Fibroblast of the conjunctiva (primary cell): ENCODE measurements around the gene SPACA4.
"Not testable (repeated sequence)": the region's sequence is repeated elsewhere in the genome, so short reads cannot be mapped to it uniquely, and the experiment has no call there.

Source experiments
- DNase-seq: peaks from one replicate; pipeline ENCODE4 v3.0.0-alpha.2; 2010; ENCODE audit warnings: low read depth

SPACA4 gene, protein sequence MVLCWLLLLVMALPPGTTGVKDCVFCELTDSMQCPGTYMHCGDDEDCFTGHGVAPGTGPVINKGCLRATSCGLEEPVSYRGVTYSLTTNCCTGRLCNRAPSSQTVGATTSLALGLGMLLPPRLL

DNA sequence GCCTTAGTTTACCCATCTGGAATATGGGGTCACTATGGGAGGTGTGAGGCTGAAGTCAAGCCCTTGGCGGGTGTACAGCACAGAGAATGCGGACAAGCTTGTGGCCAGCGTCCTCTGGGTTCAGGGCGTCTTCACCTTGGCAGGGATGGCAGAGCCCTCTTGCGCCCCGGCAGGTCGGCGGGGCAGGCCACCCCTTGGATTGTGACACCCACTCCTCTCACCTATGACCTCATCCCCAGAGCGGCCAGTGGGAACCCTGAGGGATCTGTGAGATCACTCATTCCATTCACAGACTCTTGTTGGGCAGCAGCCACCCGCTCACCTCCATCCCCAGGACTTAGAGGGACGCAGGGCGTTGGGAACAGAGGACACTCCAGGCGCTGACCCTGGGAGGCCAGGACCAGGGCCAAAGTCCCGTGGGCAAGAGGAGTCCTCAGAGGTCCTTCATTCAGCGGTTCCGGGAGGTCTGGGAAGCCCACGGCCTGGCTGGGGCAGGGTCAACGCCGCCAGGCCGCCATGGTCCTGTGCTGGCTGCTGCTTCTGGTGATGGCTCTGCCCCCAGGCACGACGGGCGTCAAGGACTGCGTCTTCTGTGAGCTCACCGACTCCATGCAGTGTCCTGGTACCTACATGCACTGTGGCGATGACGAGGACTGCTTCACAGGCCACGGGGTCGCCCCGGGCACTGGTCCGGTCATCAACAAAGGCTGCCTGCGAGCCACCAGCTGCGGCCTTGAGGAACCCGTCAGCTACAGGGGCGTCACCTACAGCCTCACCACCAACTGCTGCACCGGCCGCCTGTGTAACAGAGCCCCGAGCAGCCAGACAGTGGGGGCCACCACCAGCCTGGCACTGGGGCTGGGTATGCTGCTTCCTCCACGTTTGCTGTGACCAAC, at the start of gene SPACA4:
TSS of gene SPACA4 (plus strand) at position 280 of the 896 bp plus-strand sequence. CDS start at position 517, 237 bp downstream.
- DNase-seq: no peak

DNA sequence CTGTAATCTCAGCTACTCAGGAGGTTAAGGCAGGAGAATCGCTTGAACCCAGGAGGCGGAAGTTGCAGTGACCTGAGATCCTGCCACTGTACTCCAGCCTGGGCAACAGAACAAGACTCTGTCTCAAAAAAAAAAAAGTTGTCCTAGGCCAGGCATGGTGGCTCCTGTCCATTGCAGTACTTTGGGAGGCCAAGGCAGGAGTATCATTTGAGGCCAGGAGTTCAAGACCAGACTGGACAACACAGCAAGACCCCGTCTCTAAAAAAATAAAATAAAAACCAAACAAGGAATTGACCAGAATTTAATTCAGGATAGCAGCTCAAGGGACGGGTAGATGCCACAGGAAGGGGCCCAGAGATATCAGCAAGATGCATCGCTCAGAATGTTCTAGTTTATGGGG, 49.7 kb upstream of the SPACA4 start:
- no peak for DNase-seq

DNA sequence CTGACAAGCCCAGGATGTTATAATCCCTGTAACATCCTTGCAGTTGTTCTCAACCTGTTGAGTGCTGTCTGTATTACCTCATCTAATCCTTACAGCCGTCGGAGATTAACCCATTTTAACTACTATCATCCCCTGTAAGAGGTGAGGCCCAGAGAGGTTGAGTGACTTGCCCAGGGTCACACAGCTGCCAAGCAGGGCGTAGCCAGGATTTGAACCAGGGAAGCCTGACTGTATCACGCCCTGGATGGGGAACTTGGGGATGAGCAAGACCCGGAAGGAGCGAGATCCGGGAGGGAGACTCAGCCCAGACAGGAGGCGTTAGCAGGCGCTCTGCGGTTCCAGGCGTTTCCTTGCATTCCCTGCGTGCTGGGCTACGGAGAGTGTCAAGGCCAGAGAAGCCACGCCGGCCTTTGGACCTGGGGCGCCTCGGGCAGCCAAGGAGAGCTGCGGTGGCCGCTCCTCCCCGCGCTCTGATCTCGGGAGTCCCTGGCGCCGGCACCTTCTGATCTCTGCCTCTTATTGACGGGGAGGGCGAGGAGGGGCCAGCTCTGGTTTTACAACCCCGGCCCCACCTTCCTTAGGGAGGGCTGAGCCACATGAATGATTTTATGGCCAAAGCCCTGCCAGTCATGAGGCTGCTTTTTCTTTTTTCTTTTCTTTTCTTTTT, 48.4 kb upstream of the SPACA4 start:
- DNase-seq: no peak

DNA sequence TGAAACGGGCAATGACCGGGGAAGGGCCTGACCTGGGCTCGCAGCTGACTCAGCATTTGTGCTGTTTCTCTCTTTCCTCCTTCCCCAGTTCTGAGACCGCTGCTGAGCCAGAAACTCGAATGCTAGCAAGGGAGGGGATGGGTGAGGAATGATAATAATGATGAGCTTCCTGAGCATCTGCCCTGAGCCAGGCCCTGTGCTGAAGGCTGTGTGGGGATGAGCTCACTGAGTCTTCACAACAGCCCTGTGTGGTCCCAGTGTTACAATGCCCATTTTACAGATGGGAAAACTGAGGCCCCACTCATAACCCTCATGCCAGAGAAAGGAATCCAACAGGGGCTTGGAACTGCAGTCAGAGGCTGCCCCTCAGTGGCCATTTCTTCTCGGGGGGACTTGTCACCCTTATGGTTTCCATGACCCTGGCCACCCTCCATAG, 46.4 kb upstream of the SPACA4 start:
- DNase-seq: no peak

DNA sequence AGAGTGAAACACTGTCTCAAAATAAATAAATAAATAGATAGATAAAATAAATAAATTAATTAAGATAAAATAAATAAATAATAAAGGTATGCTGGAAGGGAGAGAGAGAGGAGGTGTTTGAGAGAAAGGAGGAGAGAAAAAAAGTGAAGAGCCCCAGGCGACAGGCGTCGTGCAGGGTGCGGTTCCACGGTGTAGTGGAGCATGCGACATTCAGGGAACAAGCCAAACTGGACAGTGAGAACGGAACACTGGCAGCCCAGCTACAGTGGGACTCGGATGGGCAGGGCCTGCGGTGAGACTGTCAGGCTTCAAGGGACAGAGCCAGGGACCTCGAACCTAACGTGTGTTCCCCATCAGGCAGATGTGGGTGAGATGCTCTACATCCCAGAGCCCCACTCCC, 45.1 kb upstream of the SPACA4 start:
- no peak for DNase-seq

DNA sequence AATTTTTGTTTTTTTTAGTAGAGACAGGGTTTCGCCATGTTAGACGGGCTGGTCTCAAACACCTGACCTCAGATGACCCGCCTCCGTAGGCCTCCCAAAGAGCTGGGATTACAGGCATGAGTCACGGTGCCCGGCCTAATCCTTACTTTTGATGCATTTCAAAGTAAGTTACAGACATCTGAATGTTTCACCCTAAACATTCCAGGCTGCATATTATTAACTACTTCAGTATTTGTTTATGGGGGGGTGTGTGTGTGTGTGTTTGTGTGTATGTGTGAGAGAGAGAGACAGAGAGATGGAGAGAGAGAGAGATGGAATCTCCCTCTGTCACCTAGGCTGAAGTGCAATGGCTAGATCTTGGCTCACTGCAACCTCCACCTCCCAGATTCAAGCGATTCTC, 41.5 kb upstream of the SPACA4 start:
- no peak for DNase-seq

DNA sequence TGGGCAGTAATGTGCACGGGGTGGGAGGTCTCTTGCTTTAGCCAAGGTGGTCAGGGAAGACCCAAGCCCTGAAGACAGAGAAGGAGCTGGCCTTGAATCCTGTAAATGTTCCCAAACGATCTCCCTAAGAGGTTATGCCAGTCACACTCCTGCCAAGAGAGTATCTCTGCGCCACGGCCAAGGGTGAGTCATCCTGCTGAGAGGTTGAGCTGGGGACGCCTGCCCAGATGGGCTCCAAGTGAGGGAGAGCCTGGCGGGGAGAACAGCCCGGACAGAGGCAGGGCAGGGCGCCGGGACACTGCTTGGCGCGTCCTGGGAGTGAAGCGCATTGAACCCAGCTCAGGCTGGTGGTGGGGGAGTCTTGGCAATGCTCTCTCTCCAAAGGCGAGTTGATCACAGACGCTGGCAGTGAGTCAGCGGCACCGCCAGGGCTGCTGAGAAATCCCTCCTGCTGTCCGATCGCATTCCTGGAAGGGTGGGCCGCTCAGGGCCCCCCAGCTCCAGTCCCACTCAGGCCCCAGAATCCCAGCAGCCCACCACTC, 38.1 kb upstream of the SPACA4 start:
- DNase-seq: peak; percentile 88

DNA sequence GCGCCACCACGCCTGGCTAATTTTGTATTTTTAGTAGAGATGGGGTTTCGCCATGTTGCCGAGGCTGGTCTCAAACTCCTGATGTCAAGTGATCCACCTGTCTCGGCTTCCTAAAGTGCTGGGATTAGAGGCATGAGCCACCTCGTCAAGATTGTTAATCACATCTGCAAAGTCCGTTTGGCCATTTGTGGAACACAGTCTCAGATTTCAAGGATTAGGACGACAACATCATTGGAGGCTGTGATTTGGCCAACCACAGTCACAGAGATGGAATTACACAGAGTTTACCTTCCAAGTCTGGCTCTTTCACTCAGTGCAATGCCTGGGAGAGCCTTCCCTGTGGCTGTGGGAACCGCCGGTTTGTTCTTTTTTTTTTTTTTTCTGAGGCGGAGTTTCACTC, 36.7 kb upstream of the SPACA4 start:
- no peak for DNase-seq

DNA sequence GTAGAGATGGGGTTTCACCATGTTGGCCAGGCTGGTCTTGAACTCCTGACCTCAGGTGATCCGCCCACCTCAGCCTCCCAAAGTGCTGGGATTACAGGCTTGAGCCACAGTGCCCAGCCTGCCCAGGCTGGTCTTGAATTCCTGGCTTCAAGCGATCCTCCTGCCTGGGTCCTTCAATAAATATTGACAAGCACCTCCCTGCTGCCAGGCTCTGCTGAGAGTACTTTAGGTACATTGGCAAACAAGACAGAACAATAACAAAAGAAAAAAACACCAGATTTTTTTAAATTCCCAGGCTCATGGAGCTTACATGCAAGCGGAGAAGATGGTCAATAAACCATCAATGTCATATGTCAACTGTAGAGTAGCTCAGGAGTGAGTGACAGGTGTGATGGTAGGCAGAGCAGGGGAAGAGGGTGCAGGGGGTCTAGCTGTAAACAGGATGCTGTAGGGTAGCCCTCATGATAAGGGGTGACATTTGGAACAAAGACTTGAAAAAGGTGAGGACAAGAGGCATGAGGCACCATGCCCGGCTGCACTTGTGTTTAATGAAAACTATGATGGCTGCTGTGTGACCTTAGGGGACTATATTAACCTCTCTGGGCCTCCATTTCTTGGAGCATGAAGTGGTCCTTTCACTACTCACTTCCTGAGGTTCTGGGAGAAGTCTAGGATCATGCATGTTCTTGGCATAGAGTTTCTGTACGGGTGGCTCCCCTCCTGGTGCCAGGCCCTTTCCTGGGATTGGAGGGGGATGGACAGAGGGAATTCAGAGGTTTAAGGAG, 35.0 kb upstream of the SPACA4 start:
- DNase-seq: no peak

DNA sequence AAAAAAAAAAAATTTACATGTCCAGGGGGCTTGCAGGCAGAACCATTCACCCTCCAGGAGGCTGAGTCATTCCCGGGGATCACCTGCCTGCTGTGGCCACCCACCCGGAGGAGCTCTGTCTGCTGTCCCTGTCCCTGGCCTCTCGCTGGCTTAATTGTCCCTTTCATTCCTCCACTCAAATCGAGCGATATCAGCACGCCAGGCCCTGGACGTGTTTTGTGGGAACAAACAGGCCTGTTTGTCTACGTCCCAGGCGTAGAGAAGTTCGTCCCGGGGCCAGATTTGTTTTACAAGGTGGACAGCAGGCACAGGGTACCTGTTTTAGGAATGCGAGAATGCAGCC, 33.4 kb upstream of the SPACA4 start:
- DNase-seq: no peak

DNA sequence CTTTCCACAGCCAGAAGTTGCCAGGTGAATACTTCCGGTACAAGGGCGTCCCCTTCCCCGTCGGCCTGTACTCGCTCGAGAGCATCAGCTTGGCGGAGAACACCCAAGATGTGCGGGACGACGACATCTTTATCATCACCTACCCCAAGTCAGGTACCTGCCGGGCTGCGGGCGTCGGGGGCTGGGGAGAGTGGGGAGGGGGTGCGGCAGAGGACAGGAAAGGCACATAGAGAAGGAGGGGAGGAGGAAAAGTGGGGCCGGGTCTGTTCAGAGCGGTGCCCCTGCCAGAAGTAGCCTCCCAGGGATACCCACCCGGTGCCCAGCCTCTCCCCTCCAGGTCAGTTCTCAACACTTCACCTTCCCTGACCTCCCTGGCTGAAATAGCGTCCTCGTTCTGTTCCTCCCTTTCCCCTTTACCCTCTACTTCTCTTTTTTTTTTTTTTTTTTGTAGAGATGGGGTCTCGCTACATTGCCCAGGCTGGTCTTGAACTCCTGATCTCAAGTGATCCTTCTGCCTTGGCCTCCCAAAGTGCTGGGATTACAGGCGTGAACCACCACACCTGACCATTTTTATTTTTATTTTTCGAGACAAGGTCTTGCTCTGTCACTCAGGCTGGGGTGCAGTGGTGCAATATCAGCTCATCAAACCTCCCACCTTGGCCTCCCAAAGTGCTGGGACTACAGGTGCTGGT, 30.5 kb upstream of the SPACA4 start:
- no peak for DNase-seq

DNA sequence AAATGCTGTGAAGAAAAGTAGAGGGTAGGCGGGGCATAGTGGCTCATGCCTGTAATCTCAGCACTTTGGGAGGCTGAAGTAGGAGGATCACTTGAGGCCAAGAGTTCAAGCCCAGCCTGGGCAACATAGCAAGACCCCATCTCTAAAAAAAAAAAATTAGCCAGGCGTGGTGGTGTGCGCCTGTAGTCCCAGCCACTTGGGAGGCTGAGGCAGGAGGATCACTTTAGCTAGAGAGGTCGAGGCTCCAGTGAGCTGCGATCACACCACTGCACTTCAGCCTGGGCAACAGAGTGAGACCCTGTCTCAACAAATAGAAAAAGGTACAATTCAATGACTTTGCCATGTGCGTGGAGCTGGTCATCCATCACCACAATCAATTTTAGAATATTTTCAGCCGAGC, 28.6 kb upstream of the SPACA4 start:
- DNase-seq: not testable (repeated sequence)

DNA sequence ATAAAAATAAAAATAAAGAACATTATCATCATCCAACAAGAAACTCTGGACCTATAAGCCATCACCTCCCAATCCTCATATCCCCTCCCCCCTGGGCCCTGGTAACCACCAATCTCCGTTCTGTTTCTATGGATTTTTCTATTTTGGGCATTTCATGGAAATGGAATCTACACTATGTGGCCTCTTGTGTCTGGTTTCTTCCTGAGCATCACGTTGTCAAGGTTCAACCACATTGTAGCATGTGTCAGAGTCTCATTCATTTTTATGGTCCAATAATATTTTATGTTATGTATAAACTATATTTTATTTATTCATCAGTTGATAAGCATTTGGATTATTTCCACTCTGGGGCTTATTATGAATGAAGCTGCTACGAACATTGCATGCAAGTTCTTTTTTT, 27.7 kb upstream of the SPACA4 start:
- no peak for DNase-seq

DNA sequence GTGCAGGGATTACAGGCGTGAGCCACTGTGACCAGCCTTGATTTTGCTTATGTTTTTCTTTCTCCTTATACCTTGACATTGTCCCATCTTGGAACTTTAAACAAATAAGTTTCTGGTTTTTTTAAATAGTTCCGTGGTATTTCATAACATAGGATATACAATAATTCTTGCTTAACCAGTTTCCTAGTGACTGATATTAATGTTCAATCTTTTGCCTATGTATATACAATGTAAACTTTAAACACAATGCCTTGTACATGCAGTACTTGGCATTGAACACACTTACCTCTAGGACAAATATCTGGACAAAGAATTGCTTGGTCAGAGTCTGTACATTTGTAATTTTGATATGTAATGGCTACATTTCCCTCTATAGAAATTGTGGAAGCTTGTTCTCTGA, 24.4 kb upstream of the SPACA4 start:
- DNase-seq: no peak

DNA sequence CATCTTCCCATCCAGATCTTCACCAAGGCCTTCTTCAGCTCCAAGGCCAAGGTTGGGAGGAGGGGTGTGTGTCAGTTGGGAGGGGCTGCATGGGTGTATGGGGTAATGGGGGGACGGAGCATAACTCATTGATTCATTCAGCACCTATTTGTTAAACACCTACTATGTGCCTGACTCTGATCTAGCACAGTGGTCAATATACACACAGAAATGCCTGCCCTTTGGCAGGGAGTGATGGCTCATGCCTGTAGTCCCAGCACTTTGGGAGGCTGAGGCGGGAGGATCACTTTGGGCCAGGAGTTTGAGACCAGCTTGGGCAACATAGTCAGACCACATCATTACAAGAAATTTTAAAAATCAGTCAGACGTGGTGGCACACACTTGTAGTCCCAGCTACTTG, 19.2 kb upstream of the SPACA4 start:
- no peak for DNase-seq

DNA sequence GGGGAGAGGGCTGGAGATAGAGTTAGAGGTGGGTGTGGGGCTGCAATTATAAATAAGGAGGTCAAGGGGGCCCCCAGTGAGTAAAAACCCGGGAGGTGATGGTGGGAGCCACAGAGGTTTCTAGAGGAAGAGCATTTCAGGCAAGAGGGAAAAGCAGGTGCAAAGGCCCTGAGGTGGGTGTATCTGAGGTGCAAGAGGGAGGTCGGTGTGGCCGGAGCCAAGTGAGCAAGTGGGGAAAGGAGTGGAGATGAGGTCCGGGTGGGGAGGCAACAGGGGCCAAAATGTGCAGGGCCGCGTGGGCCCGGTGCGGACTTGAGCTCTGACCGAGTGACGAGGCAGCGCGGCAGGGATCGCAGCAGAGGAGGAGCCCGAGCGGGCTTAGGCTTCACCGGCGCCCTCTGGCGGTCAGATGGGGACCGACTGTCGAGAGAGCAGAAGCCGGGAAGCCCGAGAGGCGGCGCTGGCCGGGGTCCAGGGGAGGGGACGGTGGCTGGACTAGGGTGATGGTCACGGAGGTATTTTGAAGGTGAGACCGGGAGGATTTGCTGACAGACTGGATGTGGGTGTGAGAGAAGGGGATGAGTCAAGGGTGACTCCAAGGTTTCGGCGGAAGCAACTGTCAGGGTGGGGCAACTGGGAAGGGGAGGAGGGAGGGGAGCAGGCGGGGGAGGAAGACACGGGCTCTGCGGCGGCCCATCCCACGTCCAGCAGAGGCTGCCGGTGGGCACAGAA, 17.7 kb upstream of the SPACA4 start:
- peak; percentile 65 for DNase-seq

DNA sequence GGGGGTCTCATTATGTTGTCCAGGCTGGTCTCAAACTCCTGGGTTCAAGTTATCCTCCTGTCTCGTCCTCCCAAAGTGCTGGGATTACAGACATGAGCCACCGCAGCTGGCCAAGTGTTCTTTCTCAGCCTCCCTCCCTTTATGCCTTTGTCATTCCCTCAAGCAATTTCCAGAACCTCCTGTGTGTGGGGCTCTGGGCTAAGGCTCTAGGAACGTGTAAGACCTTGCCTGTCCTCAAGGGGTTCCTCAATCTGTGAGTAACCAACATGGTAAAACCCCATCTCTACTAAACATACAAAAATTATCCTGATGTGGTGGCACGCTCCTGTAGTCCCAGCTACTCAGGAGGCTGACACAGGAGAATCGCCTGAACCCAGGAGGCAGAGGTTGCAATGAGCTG, 15.5 kb upstream of the SPACA4 start:
- no peak for DNase-seq

DNA sequence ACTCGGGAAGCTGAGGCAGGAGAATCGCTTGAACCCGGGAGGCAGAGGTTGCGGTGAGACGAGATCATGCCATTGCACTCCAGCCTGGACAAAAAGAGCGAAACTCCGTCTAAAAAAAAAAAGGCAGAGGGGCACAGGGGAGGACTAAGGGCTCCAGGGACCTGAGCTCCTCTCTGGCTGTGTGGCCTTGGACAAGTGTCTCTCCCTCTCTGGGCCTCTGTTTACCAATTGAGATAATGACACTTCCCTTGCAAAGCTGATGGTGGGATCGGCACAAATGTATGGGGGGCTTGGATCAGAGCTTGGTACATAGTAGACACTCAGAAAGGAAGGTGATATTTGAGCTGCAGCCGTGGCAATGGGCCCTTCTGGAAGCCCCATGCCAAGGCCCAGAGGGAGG, 11.4 kb upstream of the SPACA4 start:
- no peak for DNase-seq

DNA sequence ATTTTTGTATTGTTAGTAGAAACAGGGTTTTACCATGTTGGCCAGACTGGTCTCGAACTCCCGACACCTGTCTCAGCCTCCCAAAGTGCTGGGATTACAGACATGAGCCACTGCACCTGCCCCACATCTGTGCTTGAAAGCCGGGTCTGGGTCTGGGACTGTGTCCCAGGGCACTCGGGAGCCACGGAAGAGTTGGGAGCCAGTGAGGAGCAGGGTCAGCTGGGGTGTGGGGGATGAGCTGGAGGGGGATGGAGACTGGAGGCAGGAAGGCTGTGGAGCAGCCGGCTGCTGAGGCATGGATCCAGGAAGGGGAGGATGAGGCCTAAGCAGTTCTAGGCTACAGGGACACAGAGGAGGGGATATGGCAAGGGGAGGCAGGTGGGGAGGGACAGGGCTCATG, 10.7 kb upstream of the SPACA4 start:
- DNase-seq: no peak

DNA sequence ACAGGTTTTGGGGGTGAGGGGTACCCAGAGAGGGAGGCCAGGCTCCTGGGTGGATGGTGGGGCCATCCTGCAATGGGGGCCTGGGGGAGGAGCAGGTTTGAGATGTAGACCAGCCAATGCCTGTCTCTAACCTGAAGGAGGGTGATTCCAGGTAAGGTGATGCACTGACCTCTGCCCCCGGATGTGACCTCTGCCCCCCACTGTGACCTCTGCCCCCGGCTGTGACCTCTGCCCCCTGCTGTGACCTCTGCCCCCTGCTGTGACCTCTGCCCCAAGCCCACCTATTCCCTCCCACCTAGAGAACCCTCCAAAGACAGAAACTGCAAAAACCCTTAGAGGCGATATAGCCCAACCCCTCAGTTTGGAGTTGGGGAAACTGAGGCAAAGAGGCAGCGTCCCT, 10.3 kb upstream of the SPACA4 start:
- DNase-seq: no peak
